Measurements from ENCODE around the gene ZNF865.

Gene ZNF865

GRCh38 chr19:55576746-55577145 is 28.7 kb upstream of the ZNF865 start:
- TF ChIP-seq CTCF (IDR thresholded peaks at IDR 0.05; ENCODE audit: low read depth, low read length) = no peak
- no peak for DNase-seq (ENCODE audit: low read depth in 2 of 2)
- H3K4me3 ChIP-seq (replicated peaks in 1 of 2; ENCODE audit: low read depth in 2 of 2, low read length in 2 of 2) = no peak overlapping the region

- TF ChIP-seq CTCF (IDR thresholded peaks at IDR 0.05; ENCODE audit: low read depth, low read length) = no peak
Measured at GRCh38 chr19:55578031-55578760, 27.3 kb upstream of the ZNF865 start.

GRCh38 chr19:55578761-55579747 is 26.4 kb upstream of the ZNF865 start:
- no peak for DNase-seq (ENCODE audit: low read depth in 2 of 2)
- no peak for TF ChIP-seq CTCF (IDR thresholded peaks at IDR 0.05; ENCODE audit: low read depth, low read length)
- peak overlapping the region; percentile 65 to 99 for H3K4me3 ChIP-seq (replicated peaks in 1 of 2; ENCODE audit: low read depth in 2 of 2, low read length in 2 of 2)

More at GRCh38 chr19:55578031-55578760, 27.3 kb upstream of the ZNF865 start:
- no peak overlapping the region for H3K4me3 ChIP-seq (replicated peaks in 1 of 2; ENCODE audit: low read depth in 2 of 2, low read length in 2 of 2)
- DNase-seq (ENCODE audit: low read depth in 2 of 2) = no peak

GRCh38 chr19:55579766-55580621 is 25.5 kb upstream of the ZNF865 start:
- peak; percentile 34 to 51 for DNase-seq (ENCODE audit: low read depth in 2 of 2)
- TF ChIP-seq CTCF (IDR thresholded peaks at IDR 0.05; ENCODE audit: low read depth, low read length) = no peak
- H3K4me3 ChIP-seq (replicated peaks in 1 of 2; ENCODE audit: low read depth in 2 of 2, low read length in 2 of 2) = peak overlapping the region; percentile 65 to 99

GRCh38 chr19:55580628-55581144 is 24.8 kb upstream of the ZNF865 start, which contains the start of gene ZNF579:
ZNF579 (minus strand) TSS chr19:55580848; CDS start chr19:55579639, 1,209 bp downstream.
- no peak for TF ChIP-seq CTCF (IDR thresholded peaks at IDR 0.05; ENCODE audit: low read depth, low read length)
- peak; percentile 93 to 94 for DNase-seq (ENCODE audit: low read depth in 2 of 2)
- peak within 1 kb of the TSS; percentile 65 to 99 for H3K4me3 ChIP-seq (replicated peaks in 1 of 2; ENCODE audit: low read depth in 2 of 2, low read length in 2 of 2)
